Liver (tissue), 9 donors: ENCODE measurements around the gene TBL2. TPM values are rescaled to one million over a fixed set of nuclear protein-coding genes. Genes with fewer than 3 reads are reported as not detected.

ENCODE experiments used
- DNase-seq: peaks from one replicate; pipeline ENCODE4 v3.0.0-alpha.2; 2017; ENCODE audit warnings: low spot score
- H3K27ac ChIP-seq, 2 donors: one replicate each; pipeline ENCODE4 v1.7.0; 2013; ENCODE audit warnings: inconsistent platforms in 2 of 2, low read length in 2 of 2, control low read depth in 1 of 2, low read depth in 1 of 2, mild to moderate bottlenecking in 1 of 2
- H3K27me3 ChIP-seq, 4 donors: one replicate each; pipeline versions ENCODE4 v1.6.1 to v1.7.0; 2013; ENCODE audit warnings: low read length in 3 of 4, inconsistent platforms in 1 of 4, mild to moderate bottlenecking in 1 of 4, moderate library complexity in 1 of 4; ENCODE audit not compliant: control insufficient read depth in 4 of 4, insufficient read depth in 4 of 4
- H3K36me3 ChIP-seq, 4 donors: one replicate each; pipeline versions ENCODE4 v1.6.1 to v1.7.0; 2013; ENCODE audit warnings: low read length in 3 of 4, mild to moderate bottlenecking in 3 of 4, low read depth in 1 of 4, moderate library complexity in 1 of 4; ENCODE audit not compliant: control insufficient read depth in 4 of 4, insufficient read depth in 3 of 4
- H3K4me1 ChIP-seq, 4 donors: one replicate each; pipeline versions ENCODE4 v1.6.1 to v1.7.0; 2013; ENCODE audit warnings: low read length in 3 of 4, mild to moderate bottlenecking in 3 of 4, moderate library complexity in 1 of 4; ENCODE audit not compliant: control insufficient read depth in 4 of 4, insufficient read depth in 4 of 4
- H3K4me3 ChIP-seq, 3 donors: one replicate each; pipeline versions ENCODE4 v1.6.1 to v1.7.0; 2013; ENCODE audit warnings: low read length in 3 of 3, control low read depth in 1 of 3, low read depth in 1 of 3, mild to moderate bottlenecking in 1 of 3
- H3K9ac ChIP-seq, 2 donors: one replicate each; pipeline ENCODE4 v1.7.0; 2013; ENCODE audit warnings: low read length in 2 of 2, mild to moderate bottlenecking in 2 of 2, moderate library complexity in 2 of 2, control low read depth in 1 of 2, low read depth in 1 of 2
- H3K9me3 ChIP-seq, 4 donors: one replicate each; pipeline versions ENCODE4 v1.6.1 to v1.7.0; 2013; ENCODE audit warnings: low read length in 3 of 4; ENCODE audit not compliant: control insufficient read depth in 4 of 4
- ATF3 ChIP-seq: IDR thresholded peaks from 2 replicates; pipeline ENCODE4 v1.6.1; 2016; ENCODE audit warnings: antibody characterized with exemption
- CTCF ChIP-seq: fragments of 150-350 bp; IDR thresholded peaks from 2 replicates; pipeline ENCODE4 v1.5.1; 2017; ENCODE audit warnings: improper control_type of control experiment, low read depth, low read length; ENCODE audit not compliant: missing input control
- EGR1 ChIP-seq, 2 donors: IDR thresholded peaks; 2 replicates each; pipeline ENCODE4 v1.6.1; 2016 to 2018; ENCODE audit warnings: antibody characterized with exemption in 2 of 2, low read depth in 2 of 2
- FOXA1 ChIP-seq: IDR thresholded peaks from 2 replicates; pipeline ENCODE4 v1.6.1; 2016; ENCODE audit warnings: antibody characterized with exemption
- FOXA2 ChIP-seq: IDR thresholded peaks from 2 replicates; pipeline ENCODE4 v1.6.1; 2016; ENCODE audit warnings: antibody characterized with exemption
- GABPA ChIP-seq, 2 donors: IDR thresholded peaks in 1 of 2; conservative IDR thresholded peaks in 1 of 2; 2 replicates each; pipeline ENCODE4 v1.6.1; 2016; ENCODE audit warnings: antibody characterized with exemption in 2 of 2, mild to moderate bottlenecking in 1 of 2, moderate library complexity in 1 of 2
- HNF4A ChIP-seq, 2 donors: conservative IDR thresholded peaks; 2 replicates each; pipeline ENCODE4 v1.6.1; 2016; ENCODE audit warnings: antibody characterized with exemption in 2 of 2, mild to moderate bottlenecking in 2 of 2
- HNF4G ChIP-seq: IDR thresholded peaks from 2 replicates; pipeline ENCODE4 v1.6.1; 2016; ENCODE audit warnings: antibody characterized with exemption
- JUND ChIP-seq, 2 donors: IDR thresholded peaks; 2 replicates each; pipeline ENCODE4 v1.6.1; 2016; ENCODE audit warnings: antibody characterized with exemption in 2 of 2
- MAX ChIP-seq: IDR thresholded peaks from 2 replicates; pipeline ENCODE4 v1.6.1; 2016; ENCODE audit warnings: antibody characterized with exemption
- NR2F2 ChIP-seq: IDR thresholded peaks from 2 replicates; pipeline ENCODE4 v1.6.1; 2016; ENCODE audit warnings: antibody characterized with exemption
- RAD21 ChIP-seq, 2 donors: IDR thresholded peaks; 2 replicates each; pipeline ENCODE4 v1.6.1; 2016; ENCODE audit warnings: antibody characterized with exemption in 2 of 2, mild to moderate bottlenecking in 2 of 2
- REST ChIP-seq: IDR thresholded peaks from 2 replicates; pipeline ENCODE4 v1.6.1; 2016; ENCODE audit warnings: antibody characterized with exemption, mild to moderate bottlenecking
- RXRA ChIP-seq, 2 donors: IDR thresholded peaks; 2 replicates each; pipeline ENCODE4 v1.6.1; 2017 to 2018; ENCODE audit warnings: antibody characterized with exemption in 2 of 2, mild to moderate bottlenecking in 1 of 2
- SP1 ChIP-seq: IDR thresholded peaks from 2 replicates; pipeline ENCODE4 v1.6.1; 2018; ENCODE audit warnings: antibody characterized with exemption, mild to moderate bottlenecking
- TAF1 ChIP-seq: conservative IDR thresholded peaks from 2 replicates; pipeline ENCODE4 v1.6.1; 2016; ENCODE audit warnings: antibody characterized with exemption, mild to moderate bottlenecking
- YY1 ChIP-seq: IDR thresholded peaks from 2 replicates; pipeline ENCODE4 v1.6.1; 2016; ENCODE audit warnings: antibody characterized with exemption, mild to moderate bottlenecking
- ZBTB33 ChIP-seq: IDR thresholded peaks from 2 replicates; pipeline ENCODE4 v1.6.1; 2016; ENCODE audit warnings: antibody characterized with exemption
- WGBS: extraction: QIAGEN DNeasy Blood & Tissue Kit; methylation state at CpG from one replicate; pipeline ENCODE4 v1.1.7; 2013; 5-methylcytosine and 5-hydroxymethylcytosine counted together
- polyA plus RNA-seq, 2 donors: library from polyadenylated mRNA; stranded (reverse) in 1 of 2; unstranded in 1 of 2; fragments of 200-250 nt in 1 of 2; fragments of >200 nt in 1 of 2; fragmentation: Nextera tagmentation in 1 of 2; extraction: Ambion mirVana in 1 of 2; gene quantifications; one replicate each; pipeline versions ENCODE4 v1.2.1 to v1.2.3, GENCODE V29; 2013 to 2015
- total RNA-seq, 2 donors: library from RNA; depleted of rRNA; stranded (reverse); fragments of >200 nt; gene quantifications; one replicate each; pipeline ENCODE4 v1.2.3, GENCODE V29; 2014
- donor health status: healthy.
- donor health status: healthy.
- donor health status: healthy.
- donor health status: healthy.
- donor health status: healthy.

TBL2 gene
- total RNA-seq, result 10 to 100 TPM; 16.5 to 36.6 TPM
- polyA plus RNA-seq, result 10 to 100 TPM; 10.9 to 21.5 TPM

- Histone ChIP-seq H3K27ac (peak within 1 kb of the TSS; percentile 84 to 89), H3K27me3 (no peaks in the 10 kb centered on the region), H3K4me3 (peak within 1 kb of the TSS; percentile 75 to 93 (median 91)), H3K4me1 (peaks cover 1 to 10% (median 7%) of the 10 kb centered on the region in 4 donors), H3K9me3 (no peaks in the 10 kb centered on the region), H3K36me3 (peaks cover 0 to 11% (median 7%) of the 10 kb centered on the region in 4 donors), H3K9ac (peak within 1 kb of the TSS; percentile 86 to 87)
- DNase-seq, result peak; percentile 99
- TF ChIP-seq FOXA2 (no peak), MAX (no peak), YY1 (peak; percentile 30), GABPA (IDR thresholded peaks at IDR 0.05 in 1 of 2, conservative IDR thresholded peaks at IDR 0.05 in 1 of 2) (no peak), TAF1 (peak; percentile 22), RAD21 (IDR thresholded peaks at IDR 0.05) (peak; percentile 12 to 13), RXRA (IDR thresholded peaks at IDR 0.05) (no peak), NR2F2 (peak; percentile 63), REST (peak; percentile 20), EGR1 (IDR thresholded peaks at IDR 0.05; ENCODE audit: low read depth in 2 of 2) (peak in 1 of 2 donors; percentile 43), HNF4A (conservative IDR thresholded peaks at IDR 0.05) (peak in 1 of 2 donors; percentile 7), CTCF (no peak), ATF3 (no peak), HNF4G (no peak), SP1 (peak; percentile 76), FOXA1 (peak; percentile 5), ZBTB33 (no peak), JUND (IDR thresholded peaks at IDR 0.05) (peak in 1 of 2 donors; percentile 45)
- under 1% methylated on average over 75 of the region's 75 CpGs for WGBS
Measured at GRCh38 chr7:73578342-73579128, at the start of gene TBL2. TSS of gene TBL2 (minus strand) at chr7:73578579. CDS start at chr7:73578549, 30 bp downstream.
